Brain microvascular endothelial cell (primary cell): ENCODE results near the gene CDC42BPG.
"Not testable (repeated sequence)": the region's sequence is repeated elsewhere in the genome, so short reads cannot be mapped to it uniquely, and the experiment has no call there.

Experiments
- DNase-seq: peaks from one replicate; pipeline ENCODE4 v3.0.0-alpha.2; 2020
- H3K27ac ChIP-seq: fragments of 250-450 bp; sonication (Bioruptor Pico); 2 replicates; pipeline ENCODE4 v1.5.1; 2020; ENCODE audit warnings: mild to moderate bottlenecking, moderate library complexity
- H3K27me3 ChIP-seq: fragments of 250-450 bp; sonication (Bioruptor Pico); replicated peaks from 2 replicates; pipeline ENCODE4 v1.5.1; 2020; ENCODE audit warnings: mild to moderate bottlenecking
- H3K36me3 ChIP-seq: fragments of 250-450 bp; sonication (Bioruptor Pico); replicated peaks from 2 replicates; pipeline ENCODE4 v1.5.1; 2020; ENCODE audit warnings: mild to moderate bottlenecking
- H3K4me3 ChIP-seq: 2 replicates; pipeline ENCODE4 v1.5.1; 2011; ENCODE audit warnings: low read depth, mild to moderate bottlenecking, control low read depth, low read length, moderate library complexity
- in situ Hi-C: cut with HindIII; loops from 2 replicates; pipeline ENCODE4 v1.10.0; 2017; ENCODE audit warnings: low sequenced_read_pairs, low pct_ligation_motif_present
- TF ChIP-seq, protein P1 (sequence below): IDR thresholded peaks from 2 replicates; pipeline ENCODE4 v1.5.1; 2011; ENCODE audit warnings: low read depth, mild to moderate bottlenecking, moderate library complexity, low read length, control low read depth, inconsistent platforms; ENCODE audit errors: missing control alignments

The CDC42BPG gene

DNA sequence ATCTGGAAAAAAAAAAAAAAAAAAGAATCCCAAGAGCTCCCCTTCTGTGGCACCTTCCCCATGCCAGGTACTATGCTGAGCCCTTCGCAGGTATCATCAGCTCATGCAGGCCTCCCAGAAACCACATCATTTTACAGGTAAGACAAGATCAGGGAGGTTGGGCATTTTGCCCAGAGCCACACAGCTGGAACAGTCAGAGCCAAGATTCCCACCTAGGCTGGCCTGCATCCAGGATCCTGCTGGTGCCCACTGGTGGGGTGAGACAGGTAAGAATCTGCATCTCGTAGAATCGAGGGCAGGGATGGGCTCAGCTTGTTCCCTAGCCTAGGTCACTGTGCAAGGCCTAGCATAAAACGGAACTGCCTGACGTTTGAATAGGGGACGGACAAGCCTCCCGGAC is 18.4 kb downstream of the CDC42BPG start:
- no peak overlapping the region for H3K4me3 ChIP-seq
- H3K27ac ChIP-seq: no peak overlapping the region
- in situ Hi-C loops: no loop called here
- no peak for DNase-seq
- TF ChIP-seq, protein P1, sequence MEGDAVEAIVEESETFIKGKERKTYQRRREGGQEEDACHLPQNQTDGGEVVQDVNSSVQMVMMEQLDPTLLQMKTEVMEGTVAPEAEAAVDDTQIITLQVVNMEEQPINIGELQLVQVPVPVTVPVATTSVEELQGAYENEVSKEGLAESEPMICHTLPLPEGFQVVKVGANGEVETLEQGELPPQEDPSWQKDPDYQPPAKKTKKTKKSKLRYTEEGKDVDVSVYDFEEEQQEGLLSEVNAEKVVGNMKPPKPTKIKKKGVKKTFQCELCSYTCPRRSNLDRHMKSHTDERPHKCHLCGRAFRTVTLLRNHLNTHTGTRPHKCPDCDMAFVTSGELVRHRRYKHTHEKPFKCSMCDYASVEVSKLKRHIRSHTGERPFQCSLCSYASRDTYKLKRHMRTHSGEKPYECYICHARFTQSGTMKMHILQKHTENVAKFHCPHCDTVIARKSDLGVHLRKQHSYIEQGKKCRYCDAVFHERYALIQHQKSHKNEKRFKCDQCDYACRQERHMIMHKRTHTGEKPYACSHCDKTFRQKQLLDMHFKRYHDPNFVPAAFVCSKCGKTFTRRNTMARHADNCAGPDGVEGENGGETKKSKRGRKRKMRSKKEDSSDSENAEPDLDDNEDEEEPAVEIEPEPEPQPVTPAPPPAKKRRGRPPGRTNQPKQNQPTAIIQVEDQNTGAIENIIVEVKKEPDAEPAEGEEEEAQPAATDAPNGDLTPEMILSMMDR: no peak
- H3K27me3 ChIP-seq: no peaks in the 10 kb centered on the region
- H3K36me3 ChIP-seq: no peaks in the 10 kb centered on the region

DNA sequence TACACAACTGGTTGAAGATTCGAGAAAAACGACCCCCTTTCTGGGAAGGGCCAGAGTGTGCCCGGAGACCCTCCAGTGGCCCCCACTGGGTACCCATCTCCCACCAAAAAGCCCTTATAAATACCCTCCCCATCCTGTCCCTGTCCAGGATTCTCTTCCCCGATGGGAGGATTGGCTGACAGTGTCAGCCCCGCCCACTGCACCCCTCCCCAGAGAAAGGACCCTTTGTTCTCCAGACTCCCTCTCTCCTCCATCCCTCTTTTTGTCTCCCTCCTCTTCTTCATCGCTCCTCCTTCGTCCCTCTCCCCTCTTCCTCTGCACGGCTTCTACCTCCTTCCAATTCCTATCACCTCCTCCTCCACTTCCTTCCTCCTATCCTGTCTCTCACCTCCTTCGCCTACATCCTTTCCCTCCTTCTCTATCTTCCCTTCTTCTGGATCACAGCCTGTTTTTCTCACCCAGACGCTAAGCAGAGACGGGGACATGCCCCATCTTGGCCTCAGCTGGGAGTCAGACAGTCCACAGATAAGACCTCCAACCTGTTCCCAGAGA is 20.8 kb downstream of the CDC42BPG start:
- TF ChIP-seq, protein P1: no peak
- in situ Hi-C loops: no loop called here
- Histone ChIP-seq H3K27me3 (no peaks in the 10 kb centered on the region), H3K4me3 (no peak overlapping the region), H3K27ac (no peak overlapping the region), H3K36me3 (no peaks in the 10 kb centered on the region)
- DNase-seq: no peak

DNA sequence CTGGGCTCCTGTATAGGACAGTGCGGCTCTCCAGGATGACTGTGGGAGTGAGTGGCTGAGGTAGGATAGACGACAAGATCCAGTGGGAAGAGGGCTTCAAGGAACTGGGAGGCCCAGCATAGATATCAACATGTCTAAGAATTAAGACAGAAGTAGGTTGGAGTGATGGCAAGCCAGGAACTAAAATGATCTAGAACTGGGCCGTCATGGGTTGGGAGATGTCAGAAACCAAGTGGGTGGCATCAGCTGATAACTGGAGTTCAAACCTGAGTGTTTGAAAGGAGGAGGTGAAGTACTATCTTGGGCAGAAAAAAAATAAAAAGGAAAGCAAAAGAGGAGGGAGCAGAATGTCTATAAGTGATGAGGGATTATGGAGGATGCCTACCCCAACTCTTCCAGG is 27.0 kb downstream of the CDC42BPG start:
- TF ChIP-seq, protein P1: no peak
- H3K27me3 ChIP-seq: no peaks in the 10 kb centered on the region
- no peaks in the 10 kb centered on the region for H3K36me3 ChIP-seq
- no peak overlapping the region for H3K4me3 ChIP-seq
- in situ Hi-C loops: no loop called here
- H3K27ac ChIP-seq: no peak overlapping the region
- no peak for DNase-seq

DNA sequence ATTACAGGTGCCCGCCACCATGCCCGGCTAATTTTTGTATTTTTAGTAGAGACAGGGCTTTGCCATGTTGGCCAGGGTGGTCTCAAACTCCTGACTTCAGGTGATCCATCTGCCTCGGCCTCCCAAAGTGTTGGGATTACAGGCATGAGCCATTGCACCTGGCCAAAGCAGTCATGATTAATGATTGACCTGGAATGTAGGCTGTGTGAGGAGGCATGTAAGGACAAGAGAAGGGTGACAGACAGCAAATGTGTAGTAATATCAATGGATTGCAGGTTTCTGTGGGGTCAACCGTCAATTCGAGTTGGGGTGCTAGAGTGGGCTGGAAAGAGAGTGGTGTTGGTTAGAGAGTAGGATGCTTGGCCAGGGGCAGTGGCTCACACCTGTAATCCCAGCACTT is 29.0 kb downstream of the CDC42BPG start:
- H3K36me3 ChIP-seq, in situ Hi-C loops, DNase-seq, H3K4me3 ChIP-seq, H3K27ac ChIP-seq, H3K27me3 ChIP-seq: not testable (repeated sequence)

DNA sequence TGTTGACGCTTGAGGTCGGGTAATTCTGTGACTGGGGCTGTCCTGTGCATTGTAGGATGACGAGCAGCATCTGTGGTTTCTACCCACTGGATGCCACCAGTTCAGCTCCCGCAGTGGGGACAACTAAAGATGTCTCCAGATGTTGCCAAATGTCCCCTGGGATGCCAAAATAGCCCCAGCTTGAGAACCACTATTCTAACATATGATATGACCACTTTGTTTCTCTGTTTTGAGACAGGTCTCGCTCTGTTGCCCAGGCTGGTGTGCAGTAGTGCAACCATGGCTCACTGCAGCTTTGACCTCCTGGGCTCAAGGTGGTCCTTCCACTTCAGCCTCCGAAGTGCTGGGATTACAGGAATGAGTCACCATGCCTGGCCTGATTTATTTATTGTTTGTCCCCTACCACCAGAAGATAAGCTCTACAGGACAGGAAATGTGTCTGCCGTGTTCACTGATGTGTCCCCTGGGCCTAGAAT is 29.7 kb downstream of the CDC42BPG start:
- H3K27me3 ChIP-seq: no peaks in the 10 kb centered on the region
- TF ChIP-seq, protein P1: no peak
- in situ Hi-C loops: no loop called here
- no peak overlapping the region for H3K27ac ChIP-seq
- no peak overlapping the region for H3K4me3 ChIP-seq
- H3K36me3 ChIP-seq: no peaks in the 10 kb centered on the region
- no peak for DNase-seq

DNA sequence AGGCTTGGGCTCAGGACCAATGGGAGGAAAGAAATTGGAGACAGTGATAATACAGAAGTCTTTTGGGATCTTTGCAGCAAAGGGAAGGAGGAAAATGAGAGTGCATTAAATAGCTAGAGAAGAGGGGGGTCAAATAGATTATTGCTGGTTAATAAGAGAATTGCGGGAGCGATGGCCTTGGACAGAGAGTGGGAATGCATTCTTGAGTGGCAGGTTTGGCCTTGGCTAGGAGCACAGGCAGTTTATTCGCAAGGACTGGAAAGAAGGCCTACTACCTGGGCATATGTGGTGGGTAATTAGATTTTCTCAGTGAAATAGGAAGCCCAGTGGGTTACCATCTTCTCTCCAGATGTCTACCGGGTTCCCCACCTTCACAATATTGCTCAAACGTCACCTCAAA is 30.6 kb downstream of the CDC42BPG start:
- in situ Hi-C loops: no loop called here
- no peaks in the 10 kb centered on the region for H3K36me3 ChIP-seq
- no peak for DNase-seq
- H3K27ac ChIP-seq: no peak overlapping the region
- no peak overlapping the region for H3K4me3 ChIP-seq
- TF ChIP-seq, protein P1: no peak
- no peaks in the 10 kb centered on the region for H3K27me3 ChIP-seq
